Measurements from ENCODE around the gene CST1.

Gene CST1

GRCh38 chr20:23697947-23698346 lies 52.8 kb downstream of the CST1 start:
- DNase-seq = no peak
